GM19328 (cell line): ENCODE results near the gene AGAP1.

Source experiments
- ATAC-seq: cut with Tn5 transposase; IDR thresholded peaks from one replicate; pipeline ENCODE4 v1.9.1; 2021; ENCODE audit warnings: mild to moderate bottlenecking, moderate library complexity; ENCODE audit not compliant: unreplicated experiment

The AGAP1 gene

GRCh38 chr2:235968616-235969324 is 474.9 kb downstream of the AGAP1 start:
- ATAC-seq: no peak

- no peak for ATAC-seq
Observed at GRCh38 chr2:235970204-235971040, 476.6 kb downstream of the AGAP1 start.

GRCh38 chr2:235976516-235976915 is 482.7 kb downstream of the AGAP1 start:
- no peak for ATAC-seq

- ATAC-seq: no peak
Observed at GRCh38 chr2:235976956-235977355, 483.1 kb downstream of the AGAP1 start.

- no peak for ATAC-seq
Observed at GRCh38 chr2:235977445-235977844, 483.6 kb downstream of the AGAP1 start.

GRCh38 chr2:235978022-235978421 is 484.2 kb downstream of the AGAP1 start:
- no peak for ATAC-seq

GRCh38 chr2:235979037-235979436 is 485.2 kb downstream of the AGAP1 start:
- ATAC-seq: no peak

GRCh38 chr2:235979753-235980435 is 486.1 kb downstream of the AGAP1 start:
- ATAC-seq: no peak

- no peak for ATAC-seq
Observed at GRCh38 chr2:235981631-235982030, 487.8 kb downstream of the AGAP1 start.

GRCh38 chr2:235983016-235983415 is 489.2 kb downstream of the AGAP1 start:
- no peak for ATAC-seq

GRCh38 chr2:235984552-235984951 is 490.7 kb downstream of the AGAP1 start:
- ATAC-seq: no peak

- ATAC-seq: no peak
Observed at GRCh38 chr2:235986361-235986760, 492.5 kb downstream of the AGAP1 start.

- no peak for ATAC-seq
Observed at GRCh38 chr2:235988271-235989015, 494.6 kb downstream of the AGAP1 start.

GRCh38 chr2:235989591-235989990 is 495.7 kb downstream of the AGAP1 start:
- ATAC-seq: no peak

- ATAC-seq: no peak
Observed at GRCh38 chr2:235990344-235990743, 496.5 kb downstream of the AGAP1 start.

GRCh38 chr2:235992024-235992423 is 498.2 kb downstream of the AGAP1 start:
- no peak for ATAC-seq

GRCh38 chr2:235996419-235996818 is 502.6 kb downstream of the AGAP1 start:
- ATAC-seq: no peak

- no peak for ATAC-seq
Observed at GRCh38 chr2:235999011-235999410, 505.2 kb downstream of the AGAP1 start.

- ATAC-seq: no peak
Observed at GRCh38 chr2:236001166-236001828, 507.5 kb downstream of the AGAP1 start.

GRCh38 chr2:236001854-236002253 is 508.0 kb downstream of the AGAP1 start:
- ATAC-seq: no peak
